GM18868 (cell line): Measurements from ENCODE around the gene MYL12B.
"Not testable (repeated sequence)": the region's sequence is repeated elsewhere in the genome, so short reads cannot be mapped to it uniquely, and the experiment has no call there.

Source experiments
- ATAC-seq: cut with Tn5 transposase; IDR thresholded peaks from one replicate; pipeline ENCODE4 v1.9.1; 2021; ENCODE audit warnings: mild to moderate bottlenecking, moderate library complexity; ENCODE audit not compliant: unreplicated experiment

MYL12B gene

GRCh38 chr18:3294435-3295080 is 32.6 kb downstream of the MYL12B start:
- ATAC-seq = no peak

- peak; percentile 99 for ATAC-seq
Observed at GRCh38 chr18:3297025-3297984, 35.4 kb downstream of the MYL12B start.

GRCh38 chr18:3304832-3305231 is 42.9 kb downstream of the MYL12B start:
- ATAC-seq = peak; percentile 12

- ATAC-seq = peak; percentile 88
Observed at GRCh38 chr18:3305354-3305762, 43.4 kb downstream of the MYL12B start.

GRCh38 chr18:3305933-3306332 is 44.0 kb downstream of the MYL12B start:
- ATAC-seq = no peak

- no peak for ATAC-seq
Observed at GRCh38 chr18:3306391-3306790, 44.5 kb downstream of the MYL12B start.

GRCh38 chr18:3313685-3314084 is 51.8 kb downstream of the MYL12B start:
- no peak for ATAC-seq

- not testable (repeated sequence) for ATAC-seq
Observed at GRCh38 chr18:3315344-3315743, 53.4 kb downstream of the MYL12B start.

GRCh38 chr18:3319399-3319798 is 57.5 kb downstream of the MYL12B start:
- ATAC-seq = peak; percentile 42

GRCh38 chr18:3319894-3320454 is 58.0 kb downstream of the MYL12B start:
- ATAC-seq = peak; percentile 11

GRCh38 chr18:3321133-3321812 is 59.3 kb downstream of the MYL12B start:
- ATAC-seq = no peak

GRCh38 chr18:3323900-3324299 is 62.0 kb downstream of the MYL12B start:
- peak; percentile 78 for ATAC-seq
